Activated CD4-positive, CD25-positive, alpha-beta regulatory T cell treated with anti-CD3 and anti-CD28 coated beads, Interleukin-2, amount 50 U/mL, for 16 hours (primary cell): ENCODE data around the gene SPTLC1.
"Not testable (repeated sequence)": the region's sequence is repeated elsewhere in the genome, so short reads cannot be mapped to it uniquely, and the experiment has no call there.

Experiments
- DNase-seq: peaks from one replicate; pipeline ENCODE4 v3.0.0-alpha.2; 2020; ENCODE audit warnings: low read depth, low spot score

The SPTLC1 gene

GRCh38 chr9:92032891-92033290, 82.3 kb downstream of the SPTLC1 start:
- no peak for DNase-seq

GRCh38 chr9:92030367-92030766, 84.8 kb downstream of the SPTLC1 start:
- DNase-seq, result no peak

- no peak for DNase-seq
Measured at GRCh38 chr9:92029553-92029952, 85.7 kb downstream of the SPTLC1 start.

GRCh38 chr9:92026206-92027002, 88.8 kb downstream of the SPTLC1 start:
- DNase-seq, result no peak

GRCh38 chr9:92021785-92022541, 93.2 kb downstream of the SPTLC1 start:
- not testable (repeated sequence) for DNase-seq

- DNase-seq, result no peak
Measured at GRCh38 chr9:92019658-92020057, 95.6 kb downstream of the SPTLC1 start.

GRCh38 chr9:92010705-92011536, 104.3 kb downstream of the SPTLC1 start:
- DNase-seq, result no peak

GRCh38 chr9:92010253-92010652, 105.0 kb downstream of the SPTLC1 start:
- DNase-seq, result not testable (repeated sequence)

- no peak for DNase-seq
Measured at GRCh38 chr9:92008041-92008440, 107.2 kb downstream of the SPTLC1 start.

- no peak for DNase-seq
Measured at GRCh38 chr9:92004045-92004392, 111.2 kb downstream of the SPTLC1 start.

GRCh38 chr9:92003308-92004044, 111.7 kb downstream of the SPTLC1 start:
- no peak for DNase-seq

- not testable (repeated sequence) for DNase-seq
Measured at GRCh38 chr9:92001948-92002347, 113.3 kb downstream of the SPTLC1 start.

- no peak for DNase-seq
Measured at GRCh38 chr9:92001244-92001643, 114.0 kb downstream of the SPTLC1 start.

GRCh38 chr9:91995000-91995655, 120.1 kb downstream of the SPTLC1 start:
- no peak for DNase-seq

- no peak for DNase-seq
Measured at GRCh38 chr9:91994422-91994821, 120.8 kb downstream of the SPTLC1 start.

GRCh38 chr9:91992461-91993041, 122.7 kb downstream of the SPTLC1 start:
- no peak for DNase-seq

GRCh38 chr9:91991721-91992341, 123.4 kb downstream of the SPTLC1 start:
- DNase-seq, result no peak

GRCh38 chr9:91986248-91986647, 129.0 kb downstream of the SPTLC1 start:
- DNase-seq, result no peak

- no peak for DNase-seq
Measured at GRCh38 chr9:91985692-91986091, 129.5 kb downstream of the SPTLC1 start.
